GM18517 (cell line): Measurements from ENCODE around the gene KLHL7.
"Not testable (repeated sequence)": the region's sequence is repeated elsewhere in the genome, so short reads cannot be mapped to it uniquely, and the experiment has no call there.

Experiments used
- ATAC-seq: cut with Tn5 transposase; IDR thresholded peaks from one replicate; pipeline ENCODE4 v1.9.1; 2021; ENCODE audit warnings: mild to moderate bottlenecking, moderate library complexity; ENCODE audit not compliant: unreplicated experiment

The KLHL7 gene

GRCh38 chr7:23212395-23212794 lies 106.8 kb downstream of the KLHL7 start:
- ATAC-seq: no peak

DNA sequence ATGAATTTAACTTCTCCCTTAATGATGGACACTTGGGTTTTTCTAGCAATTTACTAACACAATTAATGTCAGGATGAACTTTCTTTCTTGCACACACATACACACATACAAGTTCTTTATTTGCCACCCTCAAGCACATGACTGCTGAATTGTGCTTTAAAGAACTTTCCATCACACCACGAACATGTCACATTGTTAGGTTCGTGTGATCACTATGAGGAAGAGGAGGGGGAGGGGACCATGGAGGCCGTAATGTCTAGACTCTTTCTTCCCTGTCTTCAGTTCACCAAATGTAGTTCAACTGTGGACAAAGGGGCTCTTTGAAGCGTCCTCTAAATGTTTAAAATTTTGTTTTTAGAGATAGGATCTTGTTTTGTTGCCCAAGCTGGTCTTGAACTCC lies 107.3 kb downstream of the KLHL7 start:
- no peak for ATAC-seq

DNA sequence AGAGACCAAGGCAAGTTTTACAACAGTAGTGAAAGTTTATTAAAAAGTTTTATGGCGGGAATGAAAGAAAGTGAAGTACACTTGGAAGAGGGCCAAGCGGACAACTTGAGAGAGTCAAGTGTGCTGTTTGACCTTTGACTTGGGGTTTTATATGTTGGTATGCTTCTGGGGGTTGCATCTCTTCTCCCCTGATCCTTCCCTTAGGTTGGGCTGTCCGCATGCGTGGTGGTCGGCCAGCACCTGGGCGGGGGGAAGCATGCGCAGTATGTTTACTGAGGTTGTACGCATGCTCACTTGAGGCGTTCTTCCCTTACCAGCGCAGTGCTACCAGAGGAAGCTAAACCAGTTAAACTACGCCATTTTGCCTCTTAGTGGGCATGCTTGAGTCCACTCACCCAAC lies 108.2 kb downstream of the KLHL7 start:
- no peak for ATAC-seq

GRCh38 chr7:23214423-23214822 lies 108.8 kb downstream of the KLHL7 start:
- no peak for ATAC-seq

GRCh38 chr7:23214938-23215337 lies 109.4 kb downstream of the KLHL7 start:
- no peak for ATAC-seq

DNA sequence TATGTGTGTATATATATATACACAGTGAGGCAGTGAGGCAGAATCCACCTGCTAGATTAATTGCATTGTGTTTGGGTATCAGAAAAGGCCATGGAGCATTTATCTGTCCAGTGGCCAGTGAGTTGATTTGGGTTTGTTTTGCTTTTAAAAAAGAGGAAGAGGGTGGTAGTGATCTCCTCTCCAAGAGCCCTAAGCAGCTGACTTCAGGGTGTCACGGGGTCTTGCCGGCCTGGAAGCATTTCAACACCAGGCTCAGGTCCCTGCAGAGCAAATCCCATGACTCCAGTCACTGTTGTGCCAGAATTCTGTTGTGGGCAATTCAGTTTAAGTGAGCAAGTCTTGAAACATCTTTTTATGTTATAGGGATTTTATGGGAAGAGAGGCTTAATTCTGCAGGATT lies 110.4 kb downstream of the KLHL7 start:
- no peak for ATAC-seq

GRCh38 chr7:23218196-23218595 lies 112.6 kb downstream of the KLHL7 start:
- ATAC-seq: no peak

GRCh38 chr7:23220690-23221305 lies 115.2 kb downstream of the KLHL7 start:
- no peak for ATAC-seq

DNA sequence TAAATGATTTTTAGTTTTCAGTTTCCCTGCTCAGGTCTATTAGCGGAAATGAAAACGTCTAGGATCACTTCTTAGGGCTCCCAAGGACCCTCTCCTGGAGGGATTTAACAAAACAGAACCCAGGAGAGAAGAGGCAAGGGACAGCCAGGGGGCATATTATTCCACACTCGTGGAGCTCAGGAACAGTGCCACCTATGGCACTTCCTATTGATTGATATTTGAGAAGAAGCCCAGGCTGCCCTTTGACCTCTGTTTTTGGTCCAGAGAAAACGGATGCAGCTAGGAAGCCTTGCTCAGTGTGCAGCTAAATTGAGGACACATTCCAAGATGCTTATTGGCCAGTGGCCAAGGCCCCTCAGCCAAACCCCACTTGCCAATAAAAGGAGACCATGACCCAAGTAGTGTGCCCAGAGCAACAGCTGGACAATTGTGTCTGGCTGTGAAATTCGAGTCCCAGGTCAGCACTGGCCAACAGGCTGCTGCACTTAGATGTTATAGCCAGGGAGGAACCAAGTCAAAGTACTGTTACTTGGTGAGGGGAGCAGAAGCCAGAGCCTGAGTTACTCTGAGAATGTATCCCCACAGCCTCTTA lies 117.0 kb downstream of the KLHL7 start:
- ATAC-seq: no peak

DNA sequence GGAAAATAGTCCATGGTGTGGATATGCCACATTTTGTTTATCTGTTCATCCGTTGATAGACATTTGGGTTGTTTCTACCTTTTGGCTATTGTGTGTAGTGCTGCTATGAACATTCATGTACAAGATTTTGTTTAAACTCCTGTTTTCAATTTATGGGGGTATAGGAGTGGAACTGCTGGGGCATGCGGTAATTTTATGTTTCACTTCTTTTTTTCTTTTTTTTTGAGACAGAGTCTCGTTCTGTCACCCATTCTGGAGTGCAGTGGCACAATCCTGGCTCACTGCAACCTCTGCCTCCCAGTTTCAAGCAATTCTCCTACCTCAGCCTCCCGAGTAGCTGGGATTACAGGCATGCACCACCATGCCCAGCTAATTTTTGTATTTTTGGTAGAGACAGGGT lies 118.8 kb downstream of the KLHL7 start:
- ATAC-seq: not testable (repeated sequence)

DNA sequence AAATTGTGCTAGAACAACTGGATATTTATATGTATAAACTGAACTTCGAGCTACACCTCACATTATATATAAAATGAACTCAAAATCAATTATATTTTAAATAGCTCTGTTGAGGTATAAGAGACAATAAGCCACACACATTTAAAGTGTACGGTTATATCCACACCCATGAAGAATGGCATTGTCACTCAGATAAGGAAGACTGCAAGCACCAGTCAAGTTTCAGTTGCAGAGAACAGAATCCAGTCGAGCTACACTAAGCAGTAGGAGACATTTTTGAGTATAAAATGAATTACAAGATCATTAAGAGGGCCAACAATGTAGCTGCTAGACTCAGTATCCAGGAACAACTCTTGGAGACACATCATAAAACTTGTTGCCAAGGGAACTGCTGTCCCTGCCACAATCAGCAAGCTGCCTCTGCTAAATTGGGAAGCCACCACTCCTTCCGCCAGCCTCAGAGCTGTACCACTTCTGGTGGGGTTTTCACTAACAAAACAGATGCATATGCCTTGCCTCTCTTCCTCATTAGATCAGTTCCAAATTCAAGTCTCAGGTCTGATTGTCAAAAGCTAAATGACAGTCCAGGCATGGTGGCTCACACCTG lies 121.4 kb downstream of the KLHL7 start:
- no peak for ATAC-seq
